NCI-H1092 treated with DMSO at 0.1 percent for 48 hours (cell line): ENCODE measurements around the gene CREB3.
A peak's percentile ranks its signal among the peaks of the same experiment; 100 is the strongest.

Experiments used
- DNase-seq: peaks from one replicate; lab custom pipeline; 2025; lab: John Stamatoyannopoulos, UW

The CREB3 gene, protein sequence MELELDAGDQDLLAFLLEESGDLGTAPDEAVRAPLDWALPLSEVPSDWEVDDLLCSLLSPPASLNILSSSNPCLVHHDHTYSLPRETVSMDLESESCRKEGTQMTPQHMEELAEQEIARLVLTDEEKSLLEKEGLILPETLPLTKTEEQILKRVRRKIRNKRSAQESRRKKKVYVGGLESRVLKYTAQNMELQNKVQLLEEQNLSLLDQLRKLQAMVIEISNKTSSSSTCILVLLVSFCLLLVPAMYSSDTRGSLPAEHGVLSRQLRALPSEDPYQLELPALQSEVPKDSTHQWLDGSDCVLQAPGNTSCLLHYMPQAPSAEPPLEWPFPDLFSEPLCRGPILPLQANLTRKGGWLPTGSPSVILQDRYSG

GRCh38 chr9:35732185-35732799, at the start of gene CREB3, which contains the start of gene TLN1:
TSS of gene CREB3 (plus strand) at chr9:35732666. CDS start at chr9:35732773, 107 bp downstream.
TSS of gene TLN1 (minus strand) at chr9:35732195. CDS start at chr9:35725694, 6,501 bp downstream.
- peak; percentile 98 for DNase-seq

- peak; percentile 84 for DNase-seq
These were observed 49.1 kb upstream of the CREB3 start for GRCh38 chr9:35683323-35683722.

DNA sequence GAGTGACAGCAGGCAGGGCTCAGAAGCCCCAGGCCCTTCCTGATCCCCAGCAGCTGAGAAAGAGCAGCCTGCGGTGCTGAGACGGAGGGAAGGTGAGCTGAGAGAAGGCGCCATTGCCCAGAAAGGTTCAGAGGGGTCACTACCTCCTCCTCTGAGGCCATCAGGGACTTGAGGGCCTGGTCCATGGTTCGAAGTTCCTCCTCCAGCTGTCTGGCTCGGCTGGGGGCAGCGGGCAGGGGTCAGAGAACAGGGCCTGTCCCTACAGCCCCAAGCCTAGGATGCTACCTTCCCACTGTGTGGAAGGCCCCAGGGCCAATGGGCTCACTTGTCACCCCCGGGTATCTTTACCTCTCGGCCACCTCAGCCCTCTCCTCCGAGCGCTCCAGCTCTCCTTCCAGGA, 47.5 kb upstream of the CREB3 start:
- DNase-seq, result no peak

DNA sequence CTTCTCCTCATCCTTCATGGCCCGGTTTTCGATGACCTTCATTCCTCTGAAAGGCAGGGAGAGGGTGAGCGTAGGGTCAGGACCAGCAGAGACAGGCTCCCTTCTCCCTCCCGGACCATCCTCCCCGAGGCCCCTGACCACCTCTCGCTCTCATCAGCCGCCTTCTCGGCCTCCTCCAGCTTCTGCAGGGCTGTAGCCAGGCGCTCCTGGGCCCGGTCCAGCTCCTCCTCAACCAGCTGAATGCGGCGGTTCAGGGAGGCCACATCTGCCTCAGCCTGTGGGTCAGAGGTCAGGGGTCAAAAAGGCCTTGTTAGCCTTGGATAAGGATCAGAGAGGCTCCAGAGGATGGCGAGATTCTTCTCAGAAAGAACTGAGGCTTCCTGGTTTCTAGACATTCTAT, 47.0 kb upstream of the CREB3 start:
- no peak for DNase-seq

GRCh38 chr9:35686222-35687203, 46.0 kb upstream of the CREB3 start:
- no peak for DNase-seq

GRCh38 chr9:35687306-35687705, 45.2 kb upstream of the CREB3 start:
- DNase-seq, result no peak

- DNase-seq, result no peak
These were observed 44.4 kb upstream of the CREB3 start for GRCh38 chr9:35687972-35688557.

- DNase-seq, result no peak
These were observed 43.6 kb upstream of the CREB3 start for GRCh38 chr9:35688558-35689541.

GRCh38 chr9:35689542-35690293, 42.7 kb upstream of the CREB3 start, which contains the start of gene TPM2:
TSS of gene TPM2 (minus strand) at chr9:35689925. CDS start at chr9:35689817, 108 bp downstream.
- DNase-seq, result no peak

- DNase-seq, result no peak
These were observed 42.2 kb upstream of the CREB3 start for GRCh38 chr9:35690294-35690613.

DNA sequence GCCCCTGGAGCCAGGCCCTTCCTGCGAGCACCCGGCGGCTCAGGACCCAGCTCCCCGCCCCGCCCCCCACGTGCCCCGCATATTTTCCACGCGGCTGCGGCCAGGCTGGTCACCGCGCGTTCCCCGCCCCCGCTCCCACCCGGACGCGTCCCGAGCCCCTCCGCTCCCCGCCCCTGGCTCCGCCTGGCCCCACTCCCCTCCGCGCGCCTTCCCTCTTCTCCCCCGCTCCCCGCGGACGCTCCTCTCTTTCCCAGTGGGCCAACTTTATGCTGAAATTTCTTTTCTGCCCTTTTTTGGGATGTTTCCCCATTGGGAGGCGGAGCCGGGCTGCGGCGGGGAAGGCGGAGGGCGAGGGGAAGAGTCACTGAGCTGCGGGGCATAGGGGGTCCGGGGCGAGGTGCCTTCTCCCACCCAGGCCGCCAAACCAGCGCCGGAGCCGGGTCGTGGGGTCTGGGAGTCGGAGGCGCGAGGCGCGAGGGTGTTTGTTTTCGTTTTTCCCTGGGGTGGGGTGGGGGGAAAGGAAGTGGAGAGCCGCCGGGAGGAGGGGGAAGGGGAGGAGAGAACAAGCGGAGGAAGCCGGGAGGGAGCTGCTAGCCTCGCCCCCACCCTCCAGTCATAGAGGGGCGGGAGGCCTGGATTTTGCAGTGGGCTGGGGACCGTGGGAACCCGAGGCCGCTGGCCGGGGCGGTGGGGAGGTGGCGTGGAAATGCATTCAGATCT, 41.7 kb upstream of the CREB3 start:
- peak; percentile 28 for DNase-seq

DNA sequence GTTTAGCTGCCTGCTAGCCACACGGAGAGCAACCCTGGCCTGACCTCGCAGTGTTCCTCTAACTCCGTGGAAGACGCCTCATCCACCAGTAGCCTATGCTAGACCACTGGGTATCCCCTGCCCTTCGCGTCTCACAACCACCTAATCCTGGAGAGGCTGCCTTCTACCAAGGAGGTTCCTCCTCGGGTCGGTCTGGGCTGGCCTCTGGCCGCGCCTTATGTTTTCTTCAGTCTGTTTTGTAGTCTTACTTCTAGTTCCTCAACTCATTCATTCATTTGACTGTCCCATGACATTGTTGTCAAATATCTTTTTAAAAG, 41.2 kb upstream of the CREB3 start:
- DNase-seq, result no peak

- DNase-seq, result no peak
These were observed 40.6 kb upstream of the CREB3 start for GRCh38 chr9:35691757-35692301.

GRCh38 chr9:35695943-35696401, 36.5 kb upstream of the CREB3 start:
- no peak for DNase-seq

- peak; percentile 58 for DNase-seq
These were observed 35.8 kb upstream of the CREB3 start for GRCh38 chr9:35696520-35697215.

DNA sequence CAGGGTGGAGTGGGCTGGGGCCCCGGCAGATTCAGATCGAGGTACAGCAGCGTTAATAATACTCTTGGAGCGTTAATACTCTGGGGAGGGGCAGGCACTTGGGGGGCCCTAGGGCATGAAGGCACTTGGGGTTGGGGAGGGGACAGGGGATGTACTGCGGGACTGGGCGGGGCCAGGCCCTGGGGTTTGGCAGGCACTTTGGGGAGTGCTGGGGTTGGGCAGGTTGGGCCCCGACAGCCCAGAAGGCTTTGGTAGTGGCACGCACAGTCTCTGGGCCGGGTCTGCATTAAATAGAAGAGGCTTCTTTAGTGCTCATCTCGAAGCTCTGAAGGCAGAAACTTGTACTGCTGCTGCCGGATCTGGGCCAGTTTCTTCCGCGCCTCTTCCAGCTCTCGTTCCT, 35.0 kb upstream of the CREB3 start:
- no peak for DNase-seq

- DNase-seq, result no peak
These were observed 34.2 kb upstream of the CREB3 start for GRCh38 chr9:35698231-35698630.

- no peak for DNase-seq
These were observed 32.4 kb upstream of the CREB3 start for GRCh38 chr9:35700031-35700430.
